Measurements from ENCODE around the gene EIF5. TPM values are rescaled to one million over a fixed set of nuclear protein-coding genes. Genes with fewer than 3 reads are reported as not detected.

EIF5 gene
- total RNA-seq, 2 donors from 2014 or later, result 89.2 to 373 TPM

DNA sequence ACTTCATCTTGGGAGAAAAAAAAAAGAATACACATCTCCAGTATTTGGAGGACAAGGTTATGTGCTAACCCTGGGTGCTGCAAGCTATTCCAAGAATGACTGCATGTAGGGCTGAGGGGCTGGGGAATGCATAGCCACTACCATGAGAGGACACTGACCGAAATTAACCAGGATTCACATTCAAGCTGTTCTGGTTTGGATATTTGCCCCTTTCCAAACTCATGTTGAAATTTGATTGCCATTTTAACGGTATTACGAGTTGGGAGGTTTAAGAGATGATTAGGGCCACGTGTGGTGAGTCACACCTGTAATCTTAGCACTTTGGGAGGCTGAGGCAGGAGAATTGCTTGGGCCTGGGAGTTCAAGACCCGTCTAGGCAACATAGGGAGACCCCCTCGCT lies 32.7 kb downstream of the EIF5 start:
- no peak for ATAC-seq (ENCODE audit: insufficient number of reproducible peaks, low FRiP score, low read depth)
- no peak for TF ChIP-seq CTCF (IDR thresholded peaks at IDR 0.05)
- H3K27ac ChIP-seq, result no peak overlapping the region

GRCh38 chr14:103367995-103368394 lies 34.0 kb downstream of the EIF5 start:
- Histone ChIP-seq H3K27ac (no peak overlapping the region), H3K27me3 (replicated peaks; ENCODE audit: insufficient read depth) (no peaks in the 10 kb centered on the region), H3K9me3 (peaks cover under 1% of the 10 kb centered on the region), H3K4me1 (ENCODE audit: control insufficient read depth in 1 of 2, low read depth in 2 of 2) (no peaks in the 10 kb centered on the region), H3K36me3 (no peaks in the 10 kb centered on the region), H3K4me3 (no peak overlapping the region)
- DNase-seq (ENCODE audit: low spot score), result no peak
- ATAC-seq (ENCODE audit: insufficient number of reproducible peaks, low FRiP score, low read depth), result no peak
- TF ChIP-seq CTCF (IDR thresholded peaks at IDR 0.05), result no peak

More for the DNA sequence above, 32.7 kb downstream of the EIF5 start:
- Histone ChIP-seq H3K36me3 (no peaks in the 10 kb centered on the region), H3K4me1 (ENCODE audit: control insufficient read depth in 1 of 2, low read depth in 2 of 2) (no peaks in the 10 kb centered on the region), H3K27me3 (replicated peaks; ENCODE audit: insufficient read depth) (no peaks in the 10 kb centered on the region), H3K9me3 (peaks cover 6% of the 10 kb centered on the region), H3K4me3 (no peak overlapping the region)
- DNase-seq (ENCODE audit: low spot score), result no peak

DNA sequence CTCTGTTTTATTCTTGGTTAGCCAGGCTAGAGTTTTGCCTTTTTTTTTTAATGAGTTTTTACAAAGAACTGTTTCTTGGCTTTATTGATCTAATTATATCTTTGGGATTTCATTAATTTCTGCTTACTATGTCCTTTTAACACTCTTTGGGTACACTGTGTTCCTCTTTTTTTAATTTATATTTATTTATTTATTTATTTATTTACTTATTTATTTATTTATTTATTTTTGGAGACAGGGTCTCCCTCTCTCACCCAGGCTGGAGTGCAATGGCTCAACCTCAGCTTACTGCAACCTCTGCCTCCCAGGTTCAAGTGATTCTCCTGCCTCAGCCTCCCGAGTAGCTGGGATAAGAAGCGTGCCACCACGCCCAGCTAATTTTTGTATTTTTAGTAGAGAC lies 36.0 kb downstream of the EIF5 start:
- TF ChIP-seq CTCF (IDR thresholded peaks at IDR 0.05), result no peak
- no peak overlapping the region for H3K27ac ChIP-seq
- no peak for DNase-seq (ENCODE audit: low spot score)
- no peaks in the 10 kb centered on the region for H3K9me3 ChIP-seq
- H3K27me3 ChIP-seq (replicated peaks; ENCODE audit: insufficient read depth), result no peaks in the 10 kb centered on the region
- H3K36me3 ChIP-seq, result no peaks in the 10 kb centered on the region
- H3K4me3 ChIP-seq, result no peak overlapping the region
- no peak for ATAC-seq (ENCODE audit: insufficient number of reproducible peaks, low FRiP score, low read depth)
- H3K4me1 ChIP-seq (ENCODE audit: control insufficient read depth in 1 of 2, low read depth in 2 of 2), result no peaks in the 10 kb centered on the region

DNA sequence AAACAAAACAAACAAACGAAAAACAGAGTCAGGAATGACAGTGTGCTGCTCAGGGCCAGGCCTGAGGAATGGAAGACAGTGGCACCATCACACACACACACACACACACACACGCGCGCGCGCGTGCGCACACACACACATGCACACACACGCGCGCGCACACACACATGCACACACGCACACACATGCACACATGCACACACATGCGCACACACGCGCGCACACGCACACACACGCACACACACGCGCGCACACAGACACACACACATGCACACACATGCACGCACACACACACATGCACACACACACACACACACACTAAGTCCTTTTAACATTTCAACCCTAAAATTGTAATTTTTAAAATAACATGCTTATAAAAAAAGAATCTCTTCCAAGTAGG lies 38.0 kb downstream of the EIF5 start:
- DNase-seq (ENCODE audit: low spot score) (no peak), ATAC-seq (ENCODE audit: insufficient number of reproducible peaks, low FRiP score, low read depth) (no peak)
- Histone ChIP-seq H3K27me3 (replicated peaks; ENCODE audit: insufficient read depth) (no peaks in the 10 kb centered on the region), H3K27ac (no peak overlapping the region), H3K9me3 (no peaks in the 10 kb centered on the region), H3K36me3 (no peaks in the 10 kb centered on the region), H3K4me1 (ENCODE audit: control insufficient read depth in 1 of 2, low read depth in 2 of 2) (no peaks in the 10 kb centered on the region), H3K4me3 (no peak overlapping the region)
- TF ChIP-seq CTCF (IDR thresholded peaks at IDR 0.05), result no peak

- Histone ChIP-seq H3K4me3 (no peak overlapping the region), H3K27ac (no peak overlapping the region), H3K36me3 (no peaks in the 10 kb centered on the region), H3K9me3 (no peaks in the 10 kb centered on the region), H3K27me3 (replicated peaks; ENCODE audit: insufficient read depth) (no peaks in the 10 kb centered on the region), H3K4me1 (ENCODE audit: control insufficient read depth in 1 of 2, low read depth in 2 of 2) (no peaks in the 10 kb centered on the region)
- TF ChIP-seq CTCF (IDR thresholded peaks at IDR 0.05), result no peak
- ATAC-seq (ENCODE audit: insufficient number of reproducible peaks, low FRiP score, low read depth), result peak; percentile 36
- peak; percentile 19 for DNase-seq (ENCODE audit: low spot score)
Observed at GRCh38 chr14:103372552-103373304, 38.7 kb downstream of the EIF5 start.
